Measurements from ENCODE around the gene LANCL2. TPM values are rescaled to one million over a fixed set of nuclear protein-coding genes. Genes with fewer than 3 reads are reported as not detected.

Gene LANCL2
- total and polyA plus RNA-seq, 2 donors from 2014 or later = 9.9 to 18.3 TPM

- Histone ChIP-seq H3K4me3 (ENCODE audit: low read length in 3 of 3) (no peak overlapping the region), H3K27ac (ENCODE audit: low read depth in 2 of 2, low read length in 2 of 2) (no peak overlapping the region), H3K9ac (ENCODE audit: low read length in 3 of 3) (no peak overlapping the region), H3K4me1 (ENCODE audit: control insufficient read depth in 2 of 3, insufficient read depth in 2 of 3, low read depth in 1 of 3, low read length in 3 of 3) (peaks cover 0 to 3% (median 0%) of the 10 kb centered on the region in 3 donors), H3K36me3 (ENCODE audit: control insufficient read depth in 2 of 3, insufficient read depth in 3 of 3, low read length in 3 of 3) (no peaks in the 10 kb centered on the region), H3K27me3 (ENCODE audit: control insufficient read depth, insufficient read depth, low read length) (no peaks in the 10 kb centered on the region), H3K9me3 (ENCODE audit: control insufficient read depth in 2 of 3, insufficient read depth in 1 of 3, low read length in 3 of 3) (no peaks in the 10 kb centered on the region)
- FAIRE-seq = no peak
- intact Hi-C loops (cut with DNase I) = no loop called here
- DNase-seq = no peak
- TF ChIP-seq CTCF (IDR thresholded peaks at IDR 0.05; ENCODE audit: borderline replicate concordance, extremely low read depth, insufficient read depth) = no peak
Measured at GRCh38 chr7:55441774-55442522, 76.8 kb downstream of the LANCL2 start.

GRCh38 chr7:55444786-55445185 lies 79.6 kb downstream of the LANCL2 start:
- intact Hi-C loops (cut with DNase I) = no loop called here

GRCh38 chr7:55448526-55448925 lies 83.4 kb downstream of the LANCL2 start:
- no peak for DNase-seq
- TF ChIP-seq CTCF (IDR thresholded peaks at IDR 0.05; ENCODE audit: borderline replicate concordance, extremely low read depth, insufficient read depth) = no peak
- no peak for FAIRE-seq
- Histone ChIP-seq H3K27me3 (ENCODE audit: control insufficient read depth, insufficient read depth, low read length) (no peaks in the 10 kb centered on the region), H3K4me1 (ENCODE audit: control insufficient read depth in 2 of 3, insufficient read depth in 2 of 3, low read depth in 1 of 3, low read length in 3 of 3) (no peaks in the 10 kb centered on the region), H3K9ac (ENCODE audit: low read length in 3 of 3) (no peak overlapping the region), H3K4me3 (ENCODE audit: low read length in 3 of 3) (no peak overlapping the region), H3K27ac (ENCODE audit: low read depth in 2 of 2, low read length in 2 of 2) (no peak overlapping the region), H3K9me3 (ENCODE audit: control insufficient read depth in 2 of 3, insufficient read depth in 1 of 3, low read length in 3 of 3) (no peaks in the 10 kb centered on the region), H3K36me3 (ENCODE audit: control insufficient read depth in 2 of 3, insufficient read depth in 3 of 3, low read length in 3 of 3) (no peaks in the 10 kb centered on the region)
- intact Hi-C loops (cut with DNase I) = no loop called here

More at GRCh38 chr7:55444786-55445185, 79.6 kb downstream of the LANCL2 start:
- TF ChIP-seq CTCF (IDR thresholded peaks at IDR 0.05; ENCODE audit: borderline replicate concordance, extremely low read depth, insufficient read depth) = no peak
- DNase-seq (no peak), FAIRE-seq (no peak)
- Histone ChIP-seq H3K9ac (ENCODE audit: low read length in 3 of 3) (no peak overlapping the region), H3K4me1 (ENCODE audit: control insufficient read depth in 2 of 3, insufficient read depth in 2 of 3, low read depth in 1 of 3, low read length in 3 of 3) (no peaks in the 10 kb centered on the region), H3K27me3 (ENCODE audit: control insufficient read depth, insufficient read depth, low read length) (no peaks in the 10 kb centered on the region), H3K4me3 (ENCODE audit: low read length in 3 of 3) (no peak overlapping the region), H3K36me3 (ENCODE audit: control insufficient read depth in 2 of 3, insufficient read depth in 3 of 3, low read length in 3 of 3) (no peaks in the 10 kb centered on the region), H3K9me3 (ENCODE audit: control insufficient read depth in 2 of 3, insufficient read depth in 1 of 3, low read length in 3 of 3) (no peaks in the 10 kb centered on the region), H3K27ac (ENCODE audit: low read depth in 2 of 2, low read length in 2 of 2) (no peak overlapping the region)
